PC-3 (cell line): ENCODE results near the gene CLMP. TPM values are rescaled to one million over a fixed set of nuclear protein-coding genes. Genes with fewer than 3 reads are reported as not detected.

Source experiments
- ATAC-seq: fragments of 200-7000 bp; cut with Tn5 transposase; 2 replicates; pipeline ENCODE4 v1.9.1; 2020; ENCODE audit warnings: mild to moderate bottlenecking, moderate library complexity
- BruUV-seq: library from RNA; stranded (reverse); fragments of 400-500 nt; replicated peaks from 2 replicates; lab custom pipeline; 2021; lab: Mats Ljungman, UMichigan
- CTCF ChIA-PET: fragments of 300-600 bp; sonication (Branson Sonifier 250); formaldehyde crosslinking; loops from one replicate; lab custom pipeline; 2022; ENCODE audit warnings: antibody characterized with exemption; lab: Charles Lee
- POLR2A ChIA-PET: fragments of 300-600 bp; sonication (Branson Sonifier 250); formaldehyde crosslinking; loops from one replicate; lab custom pipeline; 2022; ENCODE audit warnings: antibody characterized with exemption; ENCODE audit not compliant: unreplicated experiment; lab: Charles Lee
- DNase-seq: peaks from one replicate; pipeline ENCODE4 v3.0.0-alpha.2; 2015
- H2AFZ ChIP-seq: fragments of 300-600 bp; sonication (generic); 2 replicates; pipeline ENCODE4 v1.6.0; 2016; ENCODE audit warnings: antibody characterized with exemption, low read length
- H3F3A ChIP-seq: fragments of 300-600 bp; sonication (generic); one replicate; pipeline ENCODE4 v1.6.0; 2017; ENCODE audit warnings: antibody characterized with exemption, low read length, control low read depth, mild to moderate bottlenecking; ENCODE audit not compliant: unreplicated experiment
- H3K27ac ChIP-seq: fragments of 300-600 bp; sonication (generic); 2 replicates; pipeline ENCODE4 v1.5.1; 2016; ENCODE audit warnings: mild to moderate bottlenecking, low read length
- H3K27me3 ChIP-seq: fragments of 300-600 bp; sonication (generic); 2 replicates; pipeline ENCODE4 v1.6.1; 2016; ENCODE audit warnings: low read length, mixed read lengths
- H3K36me3 ChIP-seq: fragments of 300-600 bp; sonication (generic); 2 replicates; pipeline ENCODE4 v1.6.1; 2016; ENCODE audit warnings: low read depth, mixed run types, low read length, mixed read lengths
- H3K4me1 ChIP-seq: fragments of 300-600 bp; sonication (generic); 2 replicates; pipeline ENCODE4 v1.5.1; 2016; ENCODE audit warnings: low read length; ENCODE audit not compliant: insufficient read depth
- H3K4me2 ChIP-seq: fragments of 300-600 bp; sonication (generic); 2 replicates; pipeline ENCODE4 v1.6.0; 2016; ENCODE audit warnings: low read length
- H3K4me3 ChIP-seq: fragments of 300-600 bp; sonication (generic); 2 replicates; pipeline ENCODE4 v1.5.1; 2016; ENCODE audit warnings: mild to moderate bottlenecking, low read length, mixed read lengths
- H3K79me2 ChIP-seq: fragments of 300-600 bp; sonication (generic); 2 replicates; pipeline ENCODE4 v1.6.1; 2017; ENCODE audit warnings: low read length, mixed read lengths
- H3K9ac ChIP-seq: fragments of 300-600 bp; sonication (generic); 2 replicates; pipeline ENCODE4 v1.6.0; 2016; ENCODE audit warnings: mild to moderate bottlenecking, low read length
- H3K9me2 ChIP-seq: fragments of 300-600 bp; sonication (generic); replicated peaks from 2 replicates; pipeline ENCODE4 v1.6.1; 2016; ENCODE audit warnings: mixed run types, low read length, mixed read lengths
- H3K9me3 ChIP-seq: fragments of 300-600 bp; sonication (generic); 2 replicates; pipeline ENCODE4 v1.6.1; 2016; ENCODE audit warnings: low read length, mixed read lengths
- H4K20me1 ChIP-seq: fragments of 300-600 bp; sonication (generic); 2 replicates; pipeline ENCODE4 v1.6.1; 2016; ENCODE audit warnings: low read length, mixed read lengths
- EZH2 ChIP-seq: fragments of 300-600 bp; sonication (generic); IDR thresholded peaks from one replicate; pipeline ENCODE4 v1.6.1; 2017; ENCODE audit warnings: antibody characterized with exemption, mild to moderate bottlenecking, low read length; ENCODE audit not compliant: unreplicated experiment
- EZH2phosphoT487 ChIP-seq: fragments of 300-600 bp; sonication (generic); IDR thresholded peaks from 2 replicates; pipeline ENCODE4 v1.6.1; 2018; ENCODE audit warnings: mild to moderate bottlenecking, antibody characterized with exemption, low read length, borderline replicate concordance
- intact Hi-C: fragments of 100-400 bp; cut with micrococcal nuclease; formaldehyde crosslinking; loops from 2 replicates; pipeline ENCODE4 v1.9.0; 2023
- total RNA-seq: library from RNA; depleted of rRNA; stranded (reverse); fragments of >200 nt; gene quantifications from 2 replicates; pipeline ENCODE4 v1.2.3, GENCODE V29; 2014
- TF ChIP-seq, protein P1 (sequence below): fragments of 300-600 bp; sonication (generic); conservative IDR thresholded peaks from 2 replicates; pipeline ENCODE4 v1.5.1; 2017; ENCODE audit warnings: antibody characterized with exemption, low read depth, mild to moderate bottlenecking, low read length

Gene CLMP
- total RNA-seq, 1 experiment from 2014 or later = 30.4 TPM

DNA sequence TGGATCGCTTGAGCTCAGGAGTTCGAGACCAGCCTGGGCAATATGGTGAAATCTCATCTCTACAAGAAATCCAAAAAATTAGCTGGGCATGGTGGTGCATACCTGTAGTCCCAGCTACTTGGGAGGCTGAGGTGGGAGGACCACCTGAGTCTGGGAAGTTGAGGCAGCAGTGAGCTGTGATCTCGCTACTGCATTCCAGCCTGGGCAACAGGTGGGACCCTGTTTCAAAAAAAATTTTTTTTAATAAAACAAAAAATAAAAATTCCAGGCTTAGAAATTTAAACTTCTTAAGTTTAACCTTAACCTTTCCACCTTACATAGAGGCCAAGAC, 21.2 kb downstream of the CLMP start:
- H3K4me3 ChIP-seq = no peak overlapping the region
- H4K20me1 ChIP-seq = no peaks in the 10 kb centered on the region
- peaks cover 5% of the 10 kb centered on the region; the same call in 1 of the 2 replicates for H3K79me2 ChIP-seq
- no peak for TF ChIP-seq EZH2phosphoT487
- TF ChIP-seq, protein P1, sequence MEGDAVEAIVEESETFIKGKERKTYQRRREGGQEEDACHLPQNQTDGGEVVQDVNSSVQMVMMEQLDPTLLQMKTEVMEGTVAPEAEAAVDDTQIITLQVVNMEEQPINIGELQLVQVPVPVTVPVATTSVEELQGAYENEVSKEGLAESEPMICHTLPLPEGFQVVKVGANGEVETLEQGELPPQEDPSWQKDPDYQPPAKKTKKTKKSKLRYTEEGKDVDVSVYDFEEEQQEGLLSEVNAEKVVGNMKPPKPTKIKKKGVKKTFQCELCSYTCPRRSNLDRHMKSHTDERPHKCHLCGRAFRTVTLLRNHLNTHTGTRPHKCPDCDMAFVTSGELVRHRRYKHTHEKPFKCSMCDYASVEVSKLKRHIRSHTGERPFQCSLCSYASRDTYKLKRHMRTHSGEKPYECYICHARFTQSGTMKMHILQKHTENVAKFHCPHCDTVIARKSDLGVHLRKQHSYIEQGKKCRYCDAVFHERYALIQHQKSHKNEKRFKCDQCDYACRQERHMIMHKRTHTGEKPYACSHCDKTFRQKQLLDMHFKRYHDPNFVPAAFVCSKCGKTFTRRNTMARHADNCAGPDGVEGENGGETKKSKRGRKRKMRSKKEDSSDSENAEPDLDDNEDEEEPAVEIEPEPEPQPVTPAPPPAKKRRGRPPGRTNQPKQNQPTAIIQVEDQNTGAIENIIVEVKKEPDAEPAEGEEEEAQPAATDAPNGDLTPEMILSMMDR = no peak
- TF ChIP-seq EZH2 = no peak
- H3K9me3 ChIP-seq = no peaks in the 10 kb centered on the region
- DNase-seq (no peak), ATAC-seq (no peak)
- 0 out of 2 replicates have a peak, but pooled peaks cover 8% of the 10 kb centered on the region for H3K36me3 ChIP-seq
- no TSS peak for BruUV-seq
- intact Hi-C loops = loop anchor here (2.0 to 5.0 kb wide), 2 partner anchors 15 to 73 kb away; no protein-coding TSS in a partner anchor
- peak overlapping the region; percentile 26 for H3K9ac ChIP-seq
- peak overlapping the region; percentile 81 for H3K27ac ChIP-seq
- H3K4me1 ChIP-seq = peaks cover 49% of the 10 kb centered on the region
- ChIA-PET CTCF (interaction anchor here (0.9 kb wide), 1 partner anchor 73 kb away, joined by 3 read pairs; no protein-coding TSS in a partner anchor), POLR2A (interaction anchor here (0.7 kb wide), 1 partner anchor 22 kb away, joined by 3 read pairs; no protein-coding TSS in a partner anchor)
- H3K4me2 ChIP-seq = peak overlapping the region; percentile 13; the same call in 1 of the 2 replicates
- H2AFZ ChIP-seq = no peak overlapping the region
- H3F3A ChIP-seq = peaks cover 20% of the 10 kb centered on the region
- no peaks in the 10 kb centered on the region for H3K9me2 ChIP-seq
- no peaks in the 10 kb centered on the region for H3K27me3 ChIP-seq

DNA sequence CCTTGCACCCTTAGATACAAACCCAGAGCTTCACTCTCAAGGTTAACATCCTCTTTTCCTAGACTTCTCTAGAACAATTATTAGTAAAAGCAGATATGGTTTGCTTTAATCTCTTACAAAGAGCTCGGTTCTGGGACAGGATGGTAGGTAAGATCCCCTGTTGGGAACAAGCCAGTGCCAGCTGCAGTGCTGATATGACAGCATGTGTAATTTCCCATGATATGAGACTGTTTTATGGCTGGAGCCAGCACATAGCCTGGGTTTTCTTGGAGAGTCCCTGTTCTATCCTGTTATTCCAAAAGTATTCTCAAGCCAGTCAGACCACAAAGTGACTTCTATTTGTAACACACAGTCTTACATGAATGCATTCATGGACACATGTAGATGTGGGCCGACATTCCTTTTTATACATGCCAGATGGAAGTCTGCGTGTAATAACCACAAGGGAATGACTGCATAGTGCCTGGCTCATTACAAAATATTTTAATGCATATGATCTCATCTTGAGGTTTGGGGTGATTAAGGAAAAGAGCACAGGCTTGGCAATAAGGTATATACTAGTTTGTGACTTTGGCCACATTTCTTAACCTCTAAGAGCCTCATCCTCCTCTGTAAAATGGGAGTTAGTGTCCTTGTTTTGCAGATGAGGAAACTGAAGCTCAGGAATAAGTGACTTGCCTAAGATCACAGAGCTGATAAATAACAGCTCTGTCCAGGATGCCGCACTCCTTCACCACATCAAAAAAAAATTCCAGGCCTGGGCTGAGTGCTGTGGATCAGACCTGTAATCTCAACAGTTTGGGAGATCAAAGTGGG, 21.8 kb downstream of the CLMP start:
- H2AFZ ChIP-seq = no peak overlapping the region
- H3K4me3 ChIP-seq = no peak overlapping the region
- H3K9ac ChIP-seq = peak overlapping the region; percentile 26
- peaks cover 49% of the 10 kb centered on the region for H3K4me1 ChIP-seq
- ChIA-PET CTCF (interaction anchor here (0.9 kb wide), 1 partner anchor 74 kb away, joined by 3 read pairs; no protein-coding TSS in a partner anchor), POLR2A (interaction anchor here (0.7 kb wide), 1 partner anchor 21 kb away, joined by 3 read pairs; no protein-coding TSS in a partner anchor)
- H3F3A ChIP-seq = peaks cover 20% of the 10 kb centered on the region
- ATAC-seq = peak; percentile 70
- H4K20me1 ChIP-seq = no peaks in the 10 kb centered on the region
- TF ChIP-seq EZH2phosphoT487 (no peak), EZH2 (no peak)
- TF ChIP-seq, protein P1 = no peak
- DNase-seq = peak; percentile 98
- H3K9me2 ChIP-seq = no peaks in the 10 kb centered on the region
- TSS peak; percentile 36 for BruUV-seq
- peaks cover 5% of the 10 kb centered on the region; the same call in 1 of the 2 replicates for H3K79me2 ChIP-seq
- no peaks in the 10 kb centered on the region for H3K9me3 ChIP-seq
- peak overlapping the region; percentile 13; the same call in 1 of the 2 replicates for H3K4me2 ChIP-seq
- H3K36me3 ChIP-seq = 0 out of 2 replicates have a peak, but pooled peaks cover 3% of the 10 kb centered on the region
- peak overlapping the region; percentile 81 for H3K27ac ChIP-seq
- no peaks in the 10 kb centered on the region for H3K27me3 ChIP-seq
- intact Hi-C loops = loop anchor here (2.0 to 5.0 kb wide), 2 partner anchors 16 to 74 kb away; no protein-coding TSS in a partner anchor
